ENCODE results near the gene DICER1.
A peak's percentile ranks its signal among the peaks of the same experiment; 100 is the strongest.
"Not testable (repeated sequence)": the region's sequence is repeated elsewhere in the genome, so short reads cannot be mapped to it uniquely, and the experiment has no call there.

Gene DICER1

GRCh38 chr14:95144849-95145248 lies 12.5 kb downstream of the DICER1 start:
- no peak for DNase-seq

- DNase-seq: no peak
Observed at GRCh38 chr14:95143808-95144620, 13.3 kb downstream of the DICER1 start.

- no peak for DNase-seq
Observed at GRCh38 chr14:95142208-95142607, 15.1 kb downstream of the DICER1 start.

GRCh38 chr14:95141684-95142083 lies 15.6 kb downstream of the DICER1 start:
- DNase-seq: no peak

GRCh38 chr14:95140060-95140858 lies 17.1 kb downstream of the DICER1 start:
- peak; percentile 42 for DNase-seq

GRCh38 chr14:95138876-95139275 lies 18.5 kb downstream of the DICER1 start:
- no peak for DNase-seq

GRCh38 chr14:95138455-95138854 lies 18.9 kb downstream of the DICER1 start:
- DNase-seq: not testable (repeated sequence)

GRCh38 chr14:95137804-95138167 lies 19.5 kb downstream of the DICER1 start:
- no peak for DNase-seq

GRCh38 chr14:95137164-95137803 lies 20.0 kb downstream of the DICER1 start:
- DNase-seq: no peak

GRCh38 chr14:95136631-95137030 lies 20.7 kb downstream of the DICER1 start:
- no peak for DNase-seq

- no peak for DNase-seq
Observed at GRCh38 chr14:95134304-95134933, 22.9 kb downstream of the DICER1 start.

- DNase-seq: no peak
Observed at GRCh38 chr14:95133282-95133681, 24.0 kb downstream of the DICER1 start.

GRCh38 chr14:95132760-95133159 lies 24.6 kb downstream of the DICER1 start:
- DNase-seq: no peak

GRCh38 chr14:95130549-95130948 lies 26.8 kb downstream of the DICER1 start:
- no peak for DNase-seq

GRCh38 chr14:95128140-95128539 lies 29.2 kb downstream of the DICER1 start:
- DNase-seq: no peak

- no peak for DNase-seq
Observed at GRCh38 chr14:95127531-95127911, 29.8 kb downstream of the DICER1 start.

- no peak for DNase-seq
Observed at GRCh38 chr14:95126906-95127530, 30.3 kb downstream of the DICER1 start.

GRCh38 chr14:95125915-95126314 lies 31.4 kb downstream of the DICER1 start:
- no peak for DNase-seq

GRCh38 chr14:95125221-95125620 lies 32.1 kb downstream of the DICER1 start:
- DNase-seq: no peak

GRCh38 chr14:95123891-95124579 lies 33.3 kb downstream of the DICER1 start:
- DNase-seq: no peak

GRCh38 chr14:95122621-95122945 lies 34.7 kb downstream of the DICER1 start:
- DNase-seq: no peak

GRCh38 chr14:95121911-95122620 lies 35.3 kb downstream of the DICER1 start:
- DNase-seq: no peak

Data from fibroblast of skin of right quadriceps (primary cell).